Measurements from ENCODE around the gene NES.
A peak's percentile ranks its signal among the peaks of the same experiment; 100 is the strongest.

GRCh38 chr1:156676820-156677615 lies at the start of gene NES:
- TF ChIP-seq EP300 (IDR thresholded peaks at IDR 0.05; ENCODE audit: borderline replicate concordance) (no peak), CEBPB (IDR thresholded peaks at IDR 0.05) (no peak), YY1 (IDR thresholded peaks at IDR 0.05; ENCODE audit: low read depth) (no peak), RAD21 (IDR thresholded peaks at IDR 0.05; ENCODE audit: low read depth) (no peak), CREB1 (IDR thresholded peaks at IDR 0.05; ENCODE audit: low read depth) (no peak), MAX (IDR thresholded peaks at IDR 0.05) (peak; percentile 96)
- TF ChIP-seq, protein P1, sequence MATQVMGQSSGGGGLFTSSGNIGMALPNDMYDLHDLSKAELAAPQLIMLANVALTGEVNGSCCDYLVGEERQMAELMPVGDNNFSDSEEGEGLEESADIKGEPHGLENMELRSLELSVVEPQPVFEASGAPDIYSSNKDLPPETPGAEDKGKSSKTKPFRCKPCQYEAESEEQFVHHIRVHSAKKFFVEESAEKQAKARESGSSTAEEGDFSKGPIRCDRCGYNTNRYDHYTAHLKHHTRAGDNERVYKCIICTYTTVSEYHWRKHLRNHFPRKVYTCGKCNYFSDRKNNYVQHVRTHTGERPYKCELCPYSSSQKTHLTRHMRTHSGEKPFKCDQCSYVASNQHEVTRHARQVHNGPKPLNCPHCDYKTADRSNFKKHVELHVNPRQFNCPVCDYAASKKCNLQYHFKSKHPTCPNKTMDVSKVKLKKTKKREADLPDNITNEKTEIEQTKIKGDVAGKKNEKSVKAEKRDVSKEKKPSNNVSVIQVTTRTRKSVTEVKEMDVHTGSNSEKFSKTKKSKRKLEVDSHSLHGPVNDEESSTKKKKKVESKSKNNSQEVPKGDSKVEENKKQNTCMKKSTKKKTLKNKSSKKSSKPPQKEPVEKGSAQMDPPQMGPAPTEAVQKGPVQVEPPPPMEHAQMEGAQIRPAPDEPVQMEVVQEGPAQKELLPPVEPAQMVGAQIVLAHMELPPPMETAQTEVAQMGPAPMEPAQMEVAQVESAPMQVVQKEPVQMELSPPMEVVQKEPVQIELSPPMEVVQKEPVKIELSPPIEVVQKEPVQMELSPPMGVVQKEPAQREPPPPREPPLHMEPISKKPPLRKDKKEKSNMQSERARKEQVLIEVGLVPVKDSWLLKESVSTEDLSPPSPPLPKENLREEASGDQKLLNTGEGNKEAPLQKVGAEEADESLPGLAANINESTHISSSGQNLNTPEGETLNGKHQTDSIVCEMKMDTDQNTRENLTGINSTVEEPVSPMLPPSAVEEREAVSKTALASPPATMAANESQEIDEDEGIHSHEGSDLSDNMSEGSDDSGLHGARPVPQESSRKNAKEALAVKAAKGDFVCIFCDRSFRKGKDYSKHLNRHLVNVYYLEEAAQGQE (IDR thresholded peaks at IDR 0.05; ENCODE audit: low read depth), result no peak

Measured in Ishikawa (cell line).